Mesendoderm (in vitro differentiated cells): Measurements from ENCODE around the gene GOLGA6L2.

Experiments used
- DNase-seq: peaks from one replicate; pipeline ENCODE4 v3.0.0; 2013
- H2AK5ac ChIP-seq: 2 replicates; pipeline ENCODE4 v1.6.1; 2013; ENCODE audit warnings: low read length, inconsistent platforms
- H2BK120ac ChIP-seq: 2 replicates; pipeline ENCODE4 v1.6.1; 2013; ENCODE audit warnings: low read depth, mild to moderate bottlenecking, low read length, moderate library complexity, mixed read lengths
- H2BK15ac ChIP-seq: replicated peaks from 2 replicates; pipeline ENCODE4 v1.6.1; 2013; ENCODE audit warnings: low read depth, mild to moderate bottlenecking, moderate library complexity
- H2BK5ac ChIP-seq: 2 replicates; pipeline ENCODE4 v1.6.1; 2013; ENCODE audit warnings: low read length, inconsistent platforms
- H3K18ac ChIP-seq: 2 replicates; pipeline ENCODE4 v1.6.1; 2013; ENCODE audit warnings: mild to moderate bottlenecking, low read length, mixed read lengths
- H3K23ac ChIP-seq: one replicate; pipeline ENCODE4 v1.6.1; 2013; ENCODE audit warnings: low read length
- H3K27ac ChIP-seq: 2 replicates; pipeline ENCODE4 v1.5.1; 2013; ENCODE audit warnings: low read depth, mild to moderate bottlenecking, inconsistent platforms, low read length, moderate library complexity
- H3K27me3 ChIP-seq: 2 replicates; pipeline ENCODE4 v1.6.1; 2013; ENCODE audit warnings: low read length, control low read depth, mild to moderate bottlenecking, inconsistent platforms; ENCODE audit not compliant: insufficient read depth, poor library complexity
- H3K36me3 ChIP-seq: 2 replicates; pipeline ENCODE4 v1.6.1; 2013; ENCODE audit warnings: low read length, inconsistent platforms; ENCODE audit not compliant: control insufficient read depth, insufficient read depth
- H3K4ac ChIP-seq: one replicate; pipeline ENCODE4 v1.6.1; 2013; ENCODE audit warnings: low read depth, mild to moderate bottlenecking, low read length, moderate library complexity
- H3K4me1 ChIP-seq: 2 replicates; pipeline ENCODE4 v1.6.1; 2013; ENCODE audit warnings: low read depth, low read length, inconsistent platforms; ENCODE audit not compliant: control insufficient read depth
- H3K4me2 ChIP-seq: 2 replicates; pipeline ENCODE4 v1.6.1; 2013; ENCODE audit warnings: low read length
- H3K4me3 ChIP-seq: 2 replicates; pipeline ENCODE4 v1.5.1; 2013; ENCODE audit warnings: mild to moderate bottlenecking, low read length
- H3K56ac ChIP-seq: one replicate; pipeline ENCODE4 v1.6.1; 2013; ENCODE audit warnings: low read length
- H3K79me1 ChIP-seq: 2 replicates; pipeline ENCODE4 v1.6.1; 2013; ENCODE audit warnings: low read length, inconsistent platforms
- H3K79me2 ChIP-seq: 2 replicates; pipeline ENCODE4 v1.6.1; 2013; ENCODE audit warnings: mild to moderate bottlenecking, low read length; ENCODE audit not compliant: control insufficient read depth, insufficient read depth
- H3K9ac ChIP-seq: 2 replicates; pipeline ENCODE4 v1.6.1; 2013; ENCODE audit warnings: low read length, inconsistent platforms
- H4K5ac ChIP-seq: one replicate; pipeline ENCODE4 v1.6.1; 2013; ENCODE audit warnings: low read length
- H4K8ac ChIP-seq: one replicate; pipeline ENCODE4 v1.6.1; 2013; ENCODE audit warnings: low read depth, mild to moderate bottlenecking, control low read depth, low read length, moderate library complexity
- WGBS: extraction: QIAGEN DNeasy Blood & Tissue Kit; methylation state at CpG from one replicate; pipeline ENCODE4 v1.1.7; 2013; ENCODE audit warnings: low lambda C conversion rate, missing lambda C conversion rate; ENCODE audit not compliant: insufficient coverage; ENCODE audit errors: extremely low coverage; 5-methylcytosine and 5-hydroxymethylcytosine counted together

Gene GOLGA6L2

DNA sequence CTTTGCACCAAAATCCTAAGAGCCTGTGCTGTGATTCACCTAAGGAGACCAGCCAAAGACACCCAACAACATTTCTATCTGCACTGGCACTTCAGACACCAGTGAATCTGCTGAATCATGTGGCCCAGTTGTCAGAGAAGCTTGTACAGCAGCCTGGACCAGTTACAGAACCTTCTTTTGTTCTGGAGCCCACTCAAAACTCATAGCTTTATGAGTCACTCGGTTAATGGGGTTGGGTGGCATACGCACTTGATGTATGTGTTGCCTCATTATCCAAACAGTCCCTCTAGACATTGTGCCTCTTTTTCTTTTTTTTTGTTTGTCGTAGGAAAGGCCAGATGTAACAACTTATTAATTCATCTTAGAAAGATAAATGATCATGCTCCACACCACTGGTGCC lies 25.6 kb upstream of the GOLGA6L2 start:
- H3K79me2 ChIP-seq = no peaks in the 10 kb centered on the region
- no peak overlapping the region for H4K5ac ChIP-seq
- no peaks in the 10 kb centered on the region for H3K27me3 ChIP-seq
- H4K8ac ChIP-seq = no peak overlapping the region
- no peak overlapping the region for H3K27ac ChIP-seq
- H3K4me2 ChIP-seq = no peak overlapping the region
- no peak overlapping the region for H3K18ac ChIP-seq
- no peaks in the 10 kb centered on the region for H3K36me3 ChIP-seq
- no peaks in the 10 kb centered on the region for H3K4me1 ChIP-seq
- no peak overlapping the region for H3K9ac ChIP-seq
- no peak overlapping the region for H3K23ac ChIP-seq
- no peak overlapping the region for H3K4me3 ChIP-seq
- DNase-seq = no peak
- H3K56ac ChIP-seq = no peak overlapping the region
- no peaks in the 10 kb centered on the region for H3K79me1 ChIP-seq
- H2BK120ac ChIP-seq = no peak overlapping the region
- no peak overlapping the region for H2BK5ac ChIP-seq
- no peak overlapping the region for H2BK15ac ChIP-seq
- no peak overlapping the region for H2AK5ac ChIP-seq
- WGBS = no CpG with 5 or more reads among the region's 3 CpGs
- no peak overlapping the region for H3K4ac ChIP-seq

DNA sequence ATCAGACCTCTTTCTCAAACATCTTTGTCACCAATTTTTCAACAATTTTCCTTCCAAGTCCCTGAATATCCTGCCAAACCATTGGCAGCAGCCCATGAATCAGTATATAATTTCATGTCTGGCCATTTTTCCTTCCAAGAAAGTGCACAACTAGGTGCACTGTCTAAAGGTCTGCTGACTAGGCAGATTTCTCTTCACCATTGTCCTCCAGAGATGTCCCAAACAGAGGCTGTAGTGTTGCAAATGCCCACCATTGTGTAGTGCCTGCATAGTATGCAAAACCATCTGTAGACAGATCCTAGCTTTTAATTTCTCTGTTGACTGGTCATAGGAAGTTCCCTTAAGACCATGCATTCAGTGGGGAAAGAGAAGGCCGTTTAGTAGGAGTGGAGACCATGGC lies 25.0 kb upstream of the GOLGA6L2 start:
- Histone ChIP-seq H3K79me2 (no peaks in the 10 kb centered on the region), H4K8ac (no peak overlapping the region), H2BK5ac (no peak overlapping the region), H3K4me3 (no peak overlapping the region), H3K23ac (no peak overlapping the region), H3K27me3 (no peaks in the 10 kb centered on the region), H2BK120ac (no peak overlapping the region), H3K4ac (no peak overlapping the region), H2AK5ac (no peak overlapping the region), H3K4me2 (no peak overlapping the region), H3K18ac (no peak overlapping the region), H3K36me3 (no peaks in the 10 kb centered on the region), H3K56ac (no peak overlapping the region), H4K5ac (no peak overlapping the region), H3K4me1 (no peaks in the 10 kb centered on the region), H2BK15ac (no peak overlapping the region), H3K79me1 (no peaks in the 10 kb centered on the region), H3K27ac (no peak overlapping the region), H3K9ac (no peak overlapping the region)
- no peak for DNase-seq
- no CpG with 5 or more reads among the region's 1 CpG for WGBS

- Histone ChIP-seq H3K79me1 (no peaks in the 10 kb centered on the region), H3K23ac (no peak overlapping the region), H3K4me2 (no peak overlapping the region), H3K4me1 (no peaks in the 10 kb centered on the region), H2BK120ac (no peak overlapping the region), H4K8ac (no peak overlapping the region), H3K27ac (no peak overlapping the region), H2BK15ac (no peak overlapping the region), H3K36me3 (no peaks in the 10 kb centered on the region), H4K5ac (no peak overlapping the region), H2AK5ac (no peak overlapping the region), H3K4me3 (no peak overlapping the region), H3K18ac (no peak overlapping the region), H3K9ac (no peak overlapping the region), H2BK5ac (no peak overlapping the region), H3K27me3 (no peaks in the 10 kb centered on the region), H3K79me2 (no peaks in the 10 kb centered on the region), H3K4ac (no peak overlapping the region), H3K56ac (no peak overlapping the region)
- peak; percentile 23 for DNase-seq
- no CpG with 5 or more reads among the region's 3 CpGs for whole genome bisulfite sequencing
Observed at GRCh38 chr15:23467110-23467600, 20.1 kb upstream of the GOLGA6L2 start.

GRCh38 chr15:23457890-23458289 lies 10.8 kb upstream of the GOLGA6L2 start:
- H3K4me2 ChIP-seq = no peak overlapping the region
- WGBS = 100% methylated on average over 1 of the region's 5 CpGs

DNA sequence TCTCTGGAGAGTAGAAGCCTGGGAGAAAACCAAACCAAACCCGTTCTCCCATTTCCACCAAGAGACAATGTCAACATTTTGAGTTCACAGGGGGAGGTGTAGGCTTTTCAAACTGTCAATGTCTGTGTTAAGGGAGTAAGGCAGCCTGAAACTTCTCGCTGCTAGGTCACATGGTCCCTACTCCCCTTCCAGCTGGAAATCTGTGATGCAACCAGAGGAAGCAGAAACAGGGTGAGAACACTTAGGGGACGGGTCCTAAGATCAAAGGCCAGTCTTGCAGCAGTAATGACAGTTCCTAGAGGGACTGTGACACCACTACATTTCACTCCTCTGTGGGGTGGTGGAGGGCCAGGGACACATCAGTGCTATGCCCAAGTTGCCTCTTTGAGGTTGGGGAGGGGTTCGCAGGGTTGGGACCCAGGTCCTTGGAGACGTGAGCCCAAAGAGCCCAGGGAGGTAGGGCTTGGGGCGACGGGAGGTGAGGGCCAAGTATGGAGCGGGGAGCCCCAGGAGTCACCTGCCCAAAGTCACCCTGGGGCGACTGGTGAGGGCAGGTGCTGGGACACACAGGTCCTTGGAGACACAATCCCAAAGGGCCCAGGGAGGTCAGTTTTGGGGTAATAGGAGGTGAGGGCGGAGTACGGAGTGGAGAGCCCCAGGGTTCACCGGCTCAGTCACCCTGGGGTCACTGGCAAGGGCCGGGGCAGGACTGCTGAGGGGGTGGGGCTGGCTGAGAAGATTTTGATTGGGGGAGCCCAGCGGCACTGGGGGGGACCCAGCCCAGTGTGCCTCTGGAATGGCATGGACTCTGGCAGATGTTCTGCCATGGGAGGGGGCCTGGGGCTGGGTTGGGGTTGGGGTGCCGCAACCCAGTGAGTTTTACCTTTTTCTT lies 582 bp downstream of the GOLGA6L2 start:
- Histone ChIP-seq H3K4ac (no peak overlapping the region), H3K79me2 (no peaks in the 10 kb centered on the region), H3K23ac (no peak overlapping the region), H3K79me1 (no peaks in the 10 kb centered on the region), H4K5ac (no peak overlapping the region), H3K27ac (no peak overlapping the region), H2AK5ac (no peak overlapping the region), H3K27me3 (no peaks in the 10 kb centered on the region), H4K8ac (no peak overlapping the region), H2BK5ac (no peak overlapping the region), H3K4me3 (no peak overlapping the region), H2BK15ac (no peak overlapping the region), H3K4me2 (no peak overlapping the region), H3K18ac (no peak overlapping the region), H3K36me3 (no peaks in the 10 kb centered on the region), H3K4me1 (no peaks in the 10 kb centered on the region), H3K56ac (no peak overlapping the region), H2BK120ac (no peak overlapping the region), H3K9ac (no peak overlapping the region)
- DNase-seq = peak; percentile 5
- no CpG with 5 or more reads among the region's 15 CpGs for WGBS

More at GRCh38 chr15:23457890-23458289, 10.8 kb upstream of the GOLGA6L2 start:
- no peak overlapping the region for H3K4me3 ChIP-seq
- H3K79me2 ChIP-seq = no peaks in the 10 kb centered on the region
- H2BK120ac ChIP-seq = no peak overlapping the region
- DNase-seq = no peak
- no peak overlapping the region for H2BK5ac ChIP-seq
- no peaks in the 10 kb centered on the region for H3K27me3 ChIP-seq
- H3K18ac ChIP-seq = no peak overlapping the region
- H4K8ac ChIP-seq = no peak overlapping the region
- no peak overlapping the region for H3K9ac ChIP-seq
- H3K4ac ChIP-seq = no peak overlapping the region
- H3K4me1 ChIP-seq = no peaks in the 10 kb centered on the region
- no peaks in the 10 kb centered on the region for H3K36me3 ChIP-seq
- no peak overlapping the region for H3K23ac ChIP-seq
- H3K27ac ChIP-seq = no peak overlapping the region
- no peak overlapping the region for H4K5ac ChIP-seq
- H3K56ac ChIP-seq = no peak overlapping the region
- H2AK5ac ChIP-seq = no peak overlapping the region
- H2BK15ac ChIP-seq = no peak overlapping the region
- no peaks in the 10 kb centered on the region for H3K79me1 ChIP-seq
